Activated naive CD8-positive, alpha-beta T cell treated with anti-CD3 and anti-CD28 coated beads, Interleukin-2, amount 50 U/mL, for 24 hours (primary cell): ENCODE results near the gene MED15.

ENCODE experiments used
- ATAC-seq: fragments of 150-1000 bp; cut with Tn5 transposase; one replicate; pipeline ENCODE4 v1.10.0; 2021
- DNase-seq: peaks from one replicate; pipeline ENCODE4 v3.0.0; 2021
- H3K27ac Mint-ChIP-seq: one replicate; pipeline ENCODE4 v1.8.0; 2021; ENCODE audit warnings: mild to moderate bottlenecking, mixed read lengths
- H3K27me3 Mint-ChIP-seq: one replicate; pipeline ENCODE4 v1.8.0; 2021; ENCODE audit warnings: mixed read lengths
- H3K36me3 Mint-ChIP-seq: one replicate; pipeline ENCODE4 v1.8.0; 2021; ENCODE audit warnings: low read depth, mixed read lengths
- H3K4me1 Mint-ChIP-seq: one replicate; pipeline ENCODE4 v1.8.0; 2021; ENCODE audit warnings: mixed read lengths
- H3K4me3 Mint-ChIP-seq: one replicate; pipeline ENCODE4 v1.8.0; 2021; ENCODE audit warnings: mild to moderate bottlenecking, moderate library complexity, mixed read lengths
- H3K9me3 Mint-ChIP-seq: one replicate; pipeline ENCODE4 v1.8.0; 2021; ENCODE audit warnings: mixed read lengths

MED15 gene

DNA sequence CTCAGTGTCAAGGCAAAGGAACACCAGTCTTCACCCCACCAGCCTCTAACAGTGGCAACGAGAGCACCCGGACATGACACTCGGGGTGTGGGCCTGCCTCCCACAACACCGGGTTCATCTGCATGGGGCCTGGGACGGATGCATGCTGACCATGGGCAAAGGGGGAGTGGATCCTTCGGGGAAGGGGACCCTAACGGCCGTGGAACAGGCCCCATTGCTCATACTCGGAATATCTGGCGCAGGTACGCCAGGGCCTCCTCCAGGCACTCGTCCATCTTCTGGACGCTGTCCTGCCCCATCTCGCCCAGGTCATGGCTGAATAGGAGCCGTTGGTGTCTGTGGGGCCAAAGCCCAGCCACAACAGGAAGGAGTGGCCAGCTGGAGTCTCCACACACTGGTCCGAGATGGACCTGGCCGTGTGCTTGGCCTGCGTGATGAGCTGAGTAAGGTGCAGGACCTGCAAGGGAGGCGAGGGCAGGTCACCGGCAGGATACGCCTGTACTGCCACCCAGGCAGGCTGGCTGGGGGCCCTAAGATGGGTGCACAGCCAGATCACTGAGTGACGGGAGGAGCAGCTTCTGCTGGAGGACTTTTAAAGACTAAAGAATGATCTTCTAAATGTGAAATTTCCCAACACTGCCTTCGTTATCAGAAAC, 96.8 kb downstream of the MED15 start:
- H3K27ac Mint-ChIP-seq, result no peak overlapping the region
- DNase-seq (no peak), ATAC-seq (no peak)
- H3K36me3 Mint-ChIP-seq, result no peaks in the 10 kb centered on the region
- no peaks in the 10 kb centered on the region for H3K9me3 Mint-ChIP-seq
- peaks cover 6% of the 10 kb centered on the region for H3K4me1 Mint-ChIP-seq
- no peak overlapping the region for H3K4me3 Mint-ChIP-seq
- H3K27me3 Mint-ChIP-seq, result no peaks in the 10 kb centered on the region

DNA sequence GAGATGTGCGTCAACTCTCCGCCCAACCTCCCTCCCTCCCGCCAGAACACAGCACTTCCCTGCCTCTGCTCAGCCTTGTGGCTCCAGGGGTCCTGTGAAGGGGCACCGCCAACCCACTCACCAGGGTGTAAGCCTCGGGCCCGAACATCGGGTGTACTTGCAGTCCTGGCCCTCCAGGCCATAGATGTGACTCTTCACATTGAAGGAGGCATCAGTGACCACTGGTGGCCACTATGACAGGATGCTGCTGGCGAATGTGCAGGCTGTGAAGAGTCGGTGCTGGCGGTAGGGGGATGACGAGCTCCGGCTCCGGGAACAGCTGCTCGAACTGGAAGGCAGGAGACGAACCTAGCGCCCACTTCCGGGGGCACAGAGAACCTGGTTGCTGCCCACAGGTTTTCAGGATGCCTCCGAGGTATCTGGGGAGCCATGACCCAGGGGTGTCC, 97.4 kb downstream of the MED15 start:
- no peaks in the 10 kb centered on the region for H3K27me3 Mint-ChIP-seq
- H3K4me1 Mint-ChIP-seq, result peaks cover 6% of the 10 kb centered on the region
- no peak for ATAC-seq
- H3K27ac Mint-ChIP-seq, result no peak overlapping the region
- no peak for DNase-seq
- no peaks in the 10 kb centered on the region for H3K9me3 Mint-ChIP-seq
- no peaks in the 10 kb centered on the region for H3K36me3 Mint-ChIP-seq
- no peak overlapping the region for H3K4me3 Mint-ChIP-seq

DNA sequence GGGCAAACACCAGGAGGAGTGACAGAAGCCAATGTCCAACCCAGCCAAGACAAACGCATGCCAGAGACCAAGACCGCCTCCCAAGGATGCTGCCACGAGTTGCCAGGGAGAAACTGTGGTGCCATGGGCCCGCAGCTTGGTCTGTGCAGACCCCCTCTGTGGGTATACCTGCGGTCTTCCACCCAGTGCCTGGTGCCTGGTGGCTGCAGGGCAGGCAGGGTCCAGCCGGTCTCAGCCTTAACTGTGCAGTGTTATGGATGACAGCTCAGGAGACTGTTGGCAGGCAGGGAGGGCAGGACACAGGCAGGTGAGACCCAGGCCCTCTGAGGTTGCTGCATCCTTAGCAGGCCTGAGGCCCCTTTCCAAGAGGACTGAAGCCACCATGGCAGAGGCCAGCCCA, 97.9 kb downstream of the MED15 start:
- H3K27me3 Mint-ChIP-seq, result no peaks in the 10 kb centered on the region
- no peak overlapping the region for H3K27ac Mint-ChIP-seq
- peaks cover 6% of the 10 kb centered on the region for H3K4me1 Mint-ChIP-seq
- H3K9me3 Mint-ChIP-seq, result no peaks in the 10 kb centered on the region
- no peak overlapping the region for H3K4me3 Mint-ChIP-seq
- no peaks in the 10 kb centered on the region for H3K36me3 Mint-ChIP-seq
- no peak for DNase-seq
- ATAC-seq, result no peak

DNA sequence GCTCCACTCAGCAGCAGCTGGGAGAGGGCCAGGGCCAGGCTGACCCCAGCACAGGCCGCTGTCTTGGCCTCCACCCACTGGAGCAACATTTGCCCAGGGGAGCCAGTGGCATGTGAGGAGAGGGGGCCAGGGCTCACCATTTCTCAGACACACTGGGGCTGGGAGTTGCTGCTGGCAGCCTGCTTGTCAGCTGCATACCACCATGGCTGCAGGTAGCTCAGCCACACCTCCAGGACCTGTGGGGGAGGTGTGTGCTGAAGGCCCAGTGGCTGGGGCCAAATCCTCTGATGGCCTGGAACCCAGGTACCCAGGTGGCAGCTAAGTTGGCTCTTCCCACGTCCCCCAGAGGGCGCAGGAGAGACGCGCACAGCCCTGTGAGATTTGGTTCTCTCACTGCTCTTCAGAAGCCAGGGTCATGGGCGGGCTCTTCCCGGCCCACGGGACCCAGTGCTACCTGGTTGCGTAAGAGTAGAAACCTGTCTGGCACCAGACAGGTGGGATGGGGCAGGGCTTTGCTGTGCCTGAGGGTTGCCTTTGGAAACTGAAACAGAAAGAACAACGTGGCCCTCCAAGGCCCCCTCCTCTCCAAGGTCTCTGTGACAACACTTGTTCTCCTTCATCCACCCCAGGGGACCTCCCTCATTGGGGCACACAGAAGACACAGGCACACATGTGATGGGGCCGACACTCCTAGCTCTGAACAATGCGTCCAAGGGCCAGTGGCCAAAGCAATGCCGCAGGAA, 98.8 kb downstream of the MED15 start:
- Mint-ChIP-seq H3K4me3 (no peak overlapping the region), H3K36me3 (no peaks in the 10 kb centered on the region), H3K4me1 (peaks cover 6% of the 10 kb centered on the region), H3K27ac (no peak overlapping the region), H3K27me3 (peaks cover 2% of the 10 kb centered on the region), H3K9me3 (no peaks in the 10 kb centered on the region)
- DNase-seq, result peak; percentile 72
- peak; percentile 60 for ATAC-seq

DNA sequence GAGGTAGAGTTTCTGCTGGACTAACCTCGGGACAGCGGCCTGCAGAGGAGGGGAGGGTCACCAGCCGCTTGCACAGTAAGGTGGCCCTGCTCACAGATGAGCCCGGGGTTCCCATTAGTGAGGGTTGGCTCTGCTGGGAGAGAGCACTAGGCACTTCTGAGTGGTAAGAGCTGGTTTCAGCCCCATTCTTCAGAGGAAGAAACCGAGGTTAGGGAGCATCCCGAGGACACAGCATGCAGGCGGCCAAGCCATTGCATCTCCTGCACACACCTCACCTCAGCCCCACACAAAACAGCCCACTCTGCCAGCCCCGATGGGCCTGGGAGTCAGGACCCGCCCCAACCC, 99.3 kb downstream of the MED15 start:
- Mint-ChIP-seq H3K27ac (no peak overlapping the region), H3K36me3 (no peaks in the 10 kb centered on the region), H3K4me3 (no peak overlapping the region), H3K27me3 (peaks cover 2% of the 10 kb centered on the region), H3K9me3 (no peaks in the 10 kb centered on the region), H3K4me1 (peaks cover 6% of the 10 kb centered on the region)
- DNase-seq (no peak), ATAC-seq (no peak)

DNA sequence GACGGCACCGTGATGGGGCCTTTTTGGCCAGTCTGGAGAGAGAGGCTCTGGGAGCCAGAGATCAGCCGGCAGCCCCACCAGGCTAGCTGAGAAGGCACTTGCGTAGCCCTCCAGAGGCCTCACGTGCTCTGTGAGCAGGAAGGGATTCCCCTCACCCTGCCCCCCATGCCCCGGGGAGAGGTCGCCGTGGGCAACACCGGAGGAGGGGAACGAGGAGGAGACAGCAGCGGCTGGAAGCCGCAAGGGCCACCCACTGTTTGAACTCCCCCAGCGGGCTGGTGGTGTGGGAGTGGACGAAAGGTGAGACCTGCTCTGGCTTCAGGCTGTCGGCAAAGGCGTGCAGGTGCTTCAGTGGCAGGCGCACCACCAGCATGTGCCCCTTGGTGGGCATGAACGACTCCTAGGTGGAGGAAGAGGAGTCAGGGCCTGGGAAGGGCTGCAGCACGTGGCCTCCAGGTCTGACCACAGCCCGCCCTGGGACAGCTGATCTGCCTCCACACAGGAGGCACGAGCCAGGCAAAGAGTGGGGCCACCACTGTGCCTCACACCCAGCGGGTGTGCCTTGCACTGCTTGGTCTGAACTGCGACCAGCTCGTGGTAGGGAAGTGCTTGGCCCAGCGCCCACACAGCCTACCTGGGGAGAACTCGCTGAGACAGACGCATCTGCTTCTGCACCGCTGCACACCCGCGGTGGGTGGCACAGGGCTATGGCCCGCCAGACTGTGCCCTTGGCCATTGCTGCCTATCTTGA, 99.9 kb downstream of the MED15 start:
- no peak for DNase-seq
- Mint-ChIP-seq H3K27me3 (peaks cover 2% of the 10 kb centered on the region), H3K4me1 (peaks cover 6% of the 10 kb centered on the region), H3K4me3 (no peak overlapping the region), H3K36me3 (no peaks in the 10 kb centered on the region), H3K27ac (no peak overlapping the region), H3K9me3 (no peaks in the 10 kb centered on the region)
- ATAC-seq, result no peak

DNA sequence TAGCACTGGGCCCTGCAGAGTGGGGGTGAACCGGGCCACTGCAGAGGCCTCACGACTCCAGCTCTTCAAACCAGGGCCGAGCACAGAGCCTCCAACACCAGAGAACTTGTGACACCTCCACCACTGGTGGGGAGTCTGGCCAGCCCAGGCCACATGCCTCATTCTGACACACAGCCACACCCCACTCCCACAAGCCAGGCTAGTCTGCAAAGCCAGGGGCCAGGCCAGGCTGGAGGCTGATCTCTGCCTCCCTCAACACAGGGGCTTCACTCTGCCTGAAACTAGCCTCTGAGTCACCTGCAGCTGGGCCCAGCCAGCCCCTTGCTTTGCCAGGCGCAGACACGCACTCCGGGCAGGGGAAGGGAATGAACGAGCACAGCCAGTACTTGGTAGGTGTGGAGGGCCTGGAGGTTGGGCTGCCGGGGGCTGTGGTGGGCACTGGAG, 102.9 kb downstream of the MED15 start:
- no peaks in the 10 kb centered on the region for H3K36me3 Mint-ChIP-seq
- no peak overlapping the region for H3K4me3 Mint-ChIP-seq
- no peaks in the 10 kb centered on the region for H3K9me3 Mint-ChIP-seq
- H3K4me1 Mint-ChIP-seq, result peaks cover 6% of the 10 kb centered on the region
- no peak for ATAC-seq
- DNase-seq, result no peak
- peaks cover 2% of the 10 kb centered on the region for H3K27me3 Mint-ChIP-seq
- H3K27ac Mint-ChIP-seq, result no peak overlapping the region

DNA sequence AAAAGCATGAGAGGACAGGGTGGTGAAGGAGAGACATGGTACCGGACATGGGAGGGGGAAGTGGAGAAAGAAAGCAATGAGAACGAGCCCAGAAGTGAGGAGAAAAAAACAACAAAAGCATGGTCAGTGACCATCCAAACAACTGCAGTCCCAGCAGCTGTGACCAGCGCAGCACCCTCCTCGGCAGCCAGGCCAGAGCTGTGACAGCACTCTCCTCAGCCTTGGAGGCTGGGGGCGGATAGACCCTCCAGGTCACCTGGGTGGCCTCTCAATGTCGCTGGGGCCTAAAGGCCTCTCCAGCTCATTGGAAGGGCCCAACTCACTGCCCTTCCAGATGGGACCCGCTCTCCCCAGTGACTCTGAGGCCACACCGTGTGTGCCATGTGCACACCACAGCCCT, 103.3 kb downstream of the MED15 start:
- peaks cover 2% of the 10 kb centered on the region for H3K27me3 Mint-ChIP-seq
- no peaks in the 10 kb centered on the region for H3K36me3 Mint-ChIP-seq
- no peaks in the 10 kb centered on the region for H3K9me3 Mint-ChIP-seq
- no peak for DNase-seq
- H3K27ac Mint-ChIP-seq, result no peak overlapping the region
- no peak overlapping the region for H3K4me3 Mint-ChIP-seq
- H3K4me1 Mint-ChIP-seq, result peaks cover 4% of the 10 kb centered on the region
- no peak for ATAC-seq

DNA sequence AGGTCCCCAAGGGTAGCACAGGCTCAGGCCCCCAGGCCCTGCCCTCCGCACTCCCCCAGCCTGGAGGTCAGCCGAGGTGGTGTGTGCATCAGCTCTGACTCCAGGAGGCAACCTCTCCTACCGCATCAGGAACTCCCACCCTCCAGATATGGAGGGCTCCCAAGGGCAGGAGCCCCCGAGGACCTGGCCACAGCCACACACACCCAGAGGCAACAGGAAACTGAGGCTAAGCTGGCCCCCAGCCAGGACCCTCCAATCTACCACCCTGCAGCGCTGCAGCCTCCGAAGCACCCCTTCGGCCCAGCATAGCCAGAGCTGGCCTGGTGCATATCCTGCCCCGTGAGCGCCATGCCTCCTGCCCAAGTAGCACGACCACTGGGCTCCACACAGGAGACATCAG, 104.0 kb downstream of the MED15 start:
- Mint-ChIP-seq H3K27me3 (peaks cover 2% of the 10 kb centered on the region), H3K27ac (no peak overlapping the region), H3K9me3 (no peaks in the 10 kb centered on the region), H3K36me3 (no peaks in the 10 kb centered on the region), H3K4me1 (peaks cover under 1% of the 10 kb centered on the region), H3K4me3 (no peak overlapping the region)
- DNase-seq (no peak), ATAC-seq (no peak)

DNA sequence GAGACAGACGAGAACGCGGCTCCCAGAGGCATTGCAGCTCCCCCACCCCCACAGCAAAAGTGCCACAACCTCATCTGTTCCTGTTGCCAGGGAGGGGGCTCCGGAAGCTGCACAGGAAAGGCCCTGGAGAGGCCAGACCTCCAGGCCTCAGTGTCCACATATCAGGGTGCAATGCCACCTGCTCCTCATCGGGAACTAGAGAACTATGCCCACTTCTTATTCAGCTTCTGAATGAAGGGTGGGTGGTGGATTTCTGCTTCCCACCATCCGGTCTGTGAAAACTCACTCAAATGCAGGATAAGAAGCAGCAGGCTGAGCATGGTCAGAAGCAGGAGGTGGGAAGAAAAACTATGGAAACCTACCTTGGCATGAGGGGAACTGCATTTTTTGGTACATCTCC, 105.9 kb downstream of the MED15 start:
- Mint-ChIP-seq H3K4me1 (no peaks in the 10 kb centered on the region), H3K36me3 (no peaks in the 10 kb centered on the region), H3K4me3 (no peak overlapping the region), H3K9me3 (no peaks in the 10 kb centered on the region), H3K27me3 (peaks cover 2% of the 10 kb centered on the region), H3K27ac (no peak overlapping the region)
- ATAC-seq (no peak), DNase-seq (no peak)

DNA sequence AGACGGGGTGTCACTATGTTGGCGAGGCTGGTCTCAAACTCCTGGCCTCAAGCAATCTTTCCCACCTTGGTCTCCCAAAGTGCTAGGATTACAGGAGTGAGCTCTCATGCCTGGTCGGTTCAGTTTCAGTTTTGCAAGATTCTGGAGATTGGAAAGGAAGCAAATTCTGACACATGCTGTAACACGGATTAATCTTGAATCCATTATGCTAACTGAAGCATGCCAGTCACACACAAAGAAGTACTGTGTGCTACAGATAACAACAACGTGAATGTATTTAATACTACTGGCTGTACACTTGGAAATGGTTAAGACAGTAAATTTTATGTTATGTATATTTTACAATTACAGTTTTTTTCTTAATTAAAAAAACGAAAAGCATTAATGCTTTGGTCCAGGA, 107.6 kb downstream of the MED15 start:
- Mint-ChIP-seq H3K36me3 (no peaks in the 10 kb centered on the region), H3K27ac (no peak overlapping the region), H3K4me1 (no peaks in the 10 kb centered on the region), H3K4me3 (no peak overlapping the region), H3K9me3 (no peaks in the 10 kb centered on the region), H3K27me3 (peaks cover 2% of the 10 kb centered on the region)
- no peak for DNase-seq
- ATAC-seq, result no peak

DNA sequence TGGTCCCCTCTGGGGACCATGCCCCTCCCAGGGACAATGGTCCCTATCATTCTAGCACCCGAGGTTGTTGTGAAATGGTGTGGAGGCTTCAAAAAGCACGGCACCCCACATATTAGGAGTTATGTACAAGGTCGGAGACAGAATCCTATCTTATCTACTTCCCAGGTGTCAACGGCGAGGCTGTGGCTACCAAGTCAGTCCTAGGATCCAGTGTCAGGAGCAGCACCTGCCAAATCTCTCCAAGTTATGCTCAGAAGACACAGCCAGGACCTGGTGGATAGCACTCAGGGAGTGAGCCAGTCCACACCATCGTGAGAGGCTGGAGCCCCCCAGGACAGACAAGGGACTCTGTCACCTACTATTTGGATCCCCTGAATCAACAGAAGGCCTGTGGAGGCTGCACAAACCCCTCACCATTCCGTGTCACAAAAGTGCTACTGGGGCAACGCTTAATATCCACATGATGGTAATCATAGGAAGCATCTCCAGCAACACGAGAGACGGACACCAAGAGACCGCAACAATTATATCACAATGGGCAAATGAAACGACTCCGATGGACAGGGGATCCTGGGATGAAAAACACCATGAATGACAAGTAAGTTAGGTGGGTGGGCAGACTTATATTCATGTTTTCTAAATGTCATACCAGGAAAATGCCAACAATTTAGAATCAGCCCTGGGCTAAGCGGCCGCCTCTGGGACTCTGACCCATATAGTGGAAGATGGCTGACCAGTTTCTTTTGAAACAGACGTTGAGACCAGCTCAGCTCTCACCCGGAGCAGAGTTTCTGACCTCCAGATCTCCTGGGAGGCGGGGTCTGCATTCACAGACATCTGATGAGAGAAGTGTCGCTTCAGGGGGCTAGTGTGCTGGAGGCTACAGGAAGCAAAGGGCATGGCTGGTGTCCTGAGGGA, 108.4 kb downstream of the MED15 start:
- ATAC-seq, result no peak
- no peaks in the 10 kb centered on the region for H3K4me1 Mint-ChIP-seq

DNA sequence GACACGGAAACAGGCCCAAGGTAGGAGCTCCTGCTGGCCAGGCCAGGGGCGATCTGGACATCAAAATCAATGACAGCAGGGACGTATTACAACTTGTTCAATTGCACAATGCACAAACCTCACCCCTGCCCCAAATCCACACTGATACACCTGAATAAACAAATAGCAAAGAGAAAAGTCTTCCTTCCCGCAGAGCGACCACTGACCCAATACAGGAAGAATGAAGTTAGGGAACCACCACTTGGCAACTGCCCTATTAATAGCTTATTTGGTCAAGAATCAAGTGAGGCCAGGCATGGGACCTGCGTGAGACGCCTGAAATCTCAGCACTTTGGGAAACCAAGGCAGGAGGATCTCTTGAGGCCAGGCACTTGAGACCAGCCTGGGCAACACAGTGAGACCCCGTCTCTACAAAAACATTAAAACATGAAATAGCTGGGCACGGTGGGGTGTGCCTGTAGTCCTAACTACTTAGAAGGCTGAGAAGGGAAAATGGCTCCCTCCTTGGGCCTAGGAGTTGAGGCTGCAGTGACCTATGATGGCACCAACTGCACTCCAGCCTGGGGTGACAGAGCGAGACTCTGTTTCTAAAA, 109.1 kb downstream of the MED15 start:
- no peak overlapping the region for H3K4me3 Mint-ChIP-seq
- H3K27me3 Mint-ChIP-seq, result no peaks in the 10 kb centered on the region
- no peaks in the 10 kb centered on the region for H3K4me1 Mint-ChIP-seq
- H3K9me3 Mint-ChIP-seq, result no peaks in the 10 kb centered on the region
- H3K36me3 Mint-ChIP-seq, result no peaks in the 10 kb centered on the region
- no peak for DNase-seq
- no peak overlapping the region for H3K27ac Mint-ChIP-seq
- no peak for ATAC-seq

More for the DNA sequence above, 108.4 kb downstream of the MED15 start:
- Mint-ChIP-seq H3K9me3 (no peaks in the 10 kb centered on the region), H3K4me3 (no peak overlapping the region), H3K27me3 (no peaks in the 10 kb centered on the region), H3K27ac (no peak overlapping the region), H3K36me3 (no peaks in the 10 kb centered on the region)
- DNase-seq, result no peak

DNA sequence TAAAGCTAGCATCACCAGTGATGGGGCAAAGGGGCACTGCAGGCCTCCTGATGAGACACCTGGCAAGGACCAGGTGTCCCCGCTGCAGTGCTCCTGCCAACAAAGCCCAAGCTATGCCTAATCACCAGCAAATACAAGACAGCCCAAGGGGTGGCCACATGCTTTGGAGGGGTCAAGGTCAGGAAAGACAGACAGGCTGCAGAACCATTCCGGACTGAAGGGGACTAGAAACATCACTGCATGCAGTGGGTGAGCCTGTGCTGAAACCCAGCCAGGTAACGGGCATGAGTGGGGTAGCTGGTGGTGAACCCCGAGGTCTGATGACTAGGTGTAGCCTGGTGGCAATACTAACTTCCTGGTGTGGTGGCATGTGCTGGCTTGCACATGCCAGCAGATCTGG, 111.1 kb downstream of the MED15 start:
- no peak overlapping the region for H3K4me3 Mint-ChIP-seq
- H3K9me3 Mint-ChIP-seq, result no peaks in the 10 kb centered on the region
- no peaks in the 10 kb centered on the region for H3K27me3 Mint-ChIP-seq
- no peak overlapping the region for H3K27ac Mint-ChIP-seq
- H3K4me1 Mint-ChIP-seq, result peaks cover 3% of the 10 kb centered on the region
- DNase-seq (no peak), ATAC-seq (no peak)
- no peaks in the 10 kb centered on the region for H3K36me3 Mint-ChIP-seq
